Osteoblast (primary cell): ENCODE results near the gene C1orf210. TPM values are rescaled to one million over a fixed set of nuclear protein-coding genes. Genes with fewer than 3 reads are reported as not detected.

Source experiments
- DNase-seq: peaks from one replicate; pipeline ENCODE4 v3.0.0; 2011; ENCODE audit warnings: low spot score, mixed read lengths; ENCODE audit not compliant: insufficient read length; ENCODE audit errors: missing footprints
- H2AFZ ChIP-seq: 2 replicates; pipeline ENCODE4 v1.6.0; 2011; ENCODE audit warnings: mild to moderate bottlenecking, low read length
- H3K27ac ChIP-seq: 2 replicates; pipeline ENCODE4 v1.5.1; 2011; ENCODE audit warnings: mild to moderate bottlenecking, low read depth, low read length, moderate library complexity
- H3K27me3 ChIP-seq: 2 replicates; pipeline ENCODE4 v1.6.0; 2012; ENCODE audit warnings: mild to moderate bottlenecking, control low read depth, inconsistent platforms, low read length, moderate library complexity; ENCODE audit not compliant: insufficient read depth
- H3K36me3 ChIP-seq: 2 replicates; pipeline ENCODE4 v1.5.1; 2011; ENCODE audit warnings: mild to moderate bottlenecking, low read length, control low read depth, moderate library complexity; ENCODE audit not compliant: insufficient read depth
- H3K4me1 ChIP-seq: 2 replicates; pipeline ENCODE4 v1.5.1; 2011; ENCODE audit warnings: mild to moderate bottlenecking, low read length, control low read depth, moderate library complexity; ENCODE audit not compliant: insufficient read depth
- H3K4me2 ChIP-seq: 2 replicates; pipeline ENCODE4 v1.6.0; 2011; ENCODE audit warnings: mild to moderate bottlenecking, low read length; ENCODE audit not compliant: insufficient read depth
- H3K4me3 ChIP-seq: fragments of 200-600 bp; sonication (generic); 3 replicates; pipeline ENCODE4 v1.5.1; 2012; ENCODE audit warnings: mild to moderate bottlenecking, low read length, inconsistent platforms; ENCODE audit not compliant: insufficient read depth
- H3K79me2 ChIP-seq: 2 replicates; pipeline ENCODE4 v1.6.0; 2012; ENCODE audit warnings: mild to moderate bottlenecking, low read length, control low read depth, inconsistent platforms; ENCODE audit not compliant: insufficient read depth
- H3K9me3 ChIP-seq: 2 replicates; pipeline ENCODE4 v1.5.1; 2011; ENCODE audit warnings: low read depth, low read length, control low read depth
- H4K20me1 ChIP-seq: 2 replicates; pipeline ENCODE4 v1.6.0; 2012; ENCODE audit warnings: mild to moderate bottlenecking, low read length, control low read depth; ENCODE audit not compliant: insufficient read depth
- total RNA-seq: library from RNA; depleted of rRNA; stranded (reverse); fragments of >200 nt; gene quantifications from 2 replicates; pipeline ENCODE4 v1.2.3, GENCODE V29; 2012
- TF ChIP-seq, protein P1 (sequence below): IDR thresholded peaks from 2 replicates; pipeline ENCODE4 v1.5.1; 2011; ENCODE audit warnings: mild to moderate bottlenecking, low read depth, low read length, moderate library complexity; ENCODE audit errors: extremely low read depth

Gene C1orf210
- total RNA-seq, 1 donor: not detected

DNA sequence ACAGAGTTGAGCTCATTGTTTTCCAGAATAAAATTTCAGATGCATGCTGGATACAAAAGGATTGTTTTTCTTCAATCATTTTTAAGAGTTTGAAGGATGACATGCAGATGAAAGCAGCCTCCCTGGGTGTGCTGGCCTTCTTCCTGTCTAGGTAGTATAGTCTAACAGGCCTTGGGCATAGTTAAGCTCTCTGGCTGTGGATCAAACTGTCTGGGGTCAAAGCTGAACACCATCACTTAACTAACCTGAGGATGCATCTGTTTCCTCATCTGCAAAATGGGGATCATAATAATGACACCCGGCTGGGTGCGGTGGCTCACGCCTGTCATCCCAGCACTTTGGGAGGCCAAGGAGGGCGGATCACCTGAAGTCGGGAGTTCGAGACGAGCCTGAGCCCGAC, 9.4 kb upstream of the C1orf210 start:
- Histone ChIP-seq H3K27me3 (peaks cover 3% of the 10 kb centered on the region), H4K20me1 (no peaks in the 10 kb centered on the region), H3K4me1 (peaks cover 22% of the 10 kb centered on the region), H3K36me3 (no peaks in the 10 kb centered on the region), H2AFZ (no peak overlapping the region), H3K27ac (no peak overlapping the region), H3K4me3 (no peak overlapping the region), H3K9me3 (no peaks in the 10 kb centered on the region), H3K79me2 (no peaks in the 10 kb centered on the region), H3K4me2 (no peak overlapping the region)
- TF ChIP-seq, protein P1, sequence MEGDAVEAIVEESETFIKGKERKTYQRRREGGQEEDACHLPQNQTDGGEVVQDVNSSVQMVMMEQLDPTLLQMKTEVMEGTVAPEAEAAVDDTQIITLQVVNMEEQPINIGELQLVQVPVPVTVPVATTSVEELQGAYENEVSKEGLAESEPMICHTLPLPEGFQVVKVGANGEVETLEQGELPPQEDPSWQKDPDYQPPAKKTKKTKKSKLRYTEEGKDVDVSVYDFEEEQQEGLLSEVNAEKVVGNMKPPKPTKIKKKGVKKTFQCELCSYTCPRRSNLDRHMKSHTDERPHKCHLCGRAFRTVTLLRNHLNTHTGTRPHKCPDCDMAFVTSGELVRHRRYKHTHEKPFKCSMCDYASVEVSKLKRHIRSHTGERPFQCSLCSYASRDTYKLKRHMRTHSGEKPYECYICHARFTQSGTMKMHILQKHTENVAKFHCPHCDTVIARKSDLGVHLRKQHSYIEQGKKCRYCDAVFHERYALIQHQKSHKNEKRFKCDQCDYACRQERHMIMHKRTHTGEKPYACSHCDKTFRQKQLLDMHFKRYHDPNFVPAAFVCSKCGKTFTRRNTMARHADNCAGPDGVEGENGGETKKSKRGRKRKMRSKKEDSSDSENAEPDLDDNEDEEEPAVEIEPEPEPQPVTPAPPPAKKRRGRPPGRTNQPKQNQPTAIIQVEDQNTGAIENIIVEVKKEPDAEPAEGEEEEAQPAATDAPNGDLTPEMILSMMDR: no peak
- DNase-seq: no peak

GRCh38 chr1:43293896-43294760, 8.7 kb upstream of the C1orf210 start:
- H3K79me2 ChIP-seq: no peaks in the 10 kb centered on the region
- no peaks in the 10 kb centered on the region for H3K36me3 ChIP-seq
- H3K4me2 ChIP-seq: no peak overlapping the region
- no peaks in the 10 kb centered on the region for H3K9me3 ChIP-seq
- H3K4me1 ChIP-seq: peaks cover 22% of the 10 kb centered on the region
- no peaks in the 10 kb centered on the region for H4K20me1 ChIP-seq
- H3K27ac ChIP-seq: no peak overlapping the region
- peak; percentile 96 for DNase-seq
- no peak overlapping the region for H2AFZ ChIP-seq
- TF ChIP-seq, protein P1: no peak
- peaks cover 3% of the 10 kb centered on the region for H3K27me3 ChIP-seq
- no peak overlapping the region for H3K4me3 ChIP-seq

DNA sequence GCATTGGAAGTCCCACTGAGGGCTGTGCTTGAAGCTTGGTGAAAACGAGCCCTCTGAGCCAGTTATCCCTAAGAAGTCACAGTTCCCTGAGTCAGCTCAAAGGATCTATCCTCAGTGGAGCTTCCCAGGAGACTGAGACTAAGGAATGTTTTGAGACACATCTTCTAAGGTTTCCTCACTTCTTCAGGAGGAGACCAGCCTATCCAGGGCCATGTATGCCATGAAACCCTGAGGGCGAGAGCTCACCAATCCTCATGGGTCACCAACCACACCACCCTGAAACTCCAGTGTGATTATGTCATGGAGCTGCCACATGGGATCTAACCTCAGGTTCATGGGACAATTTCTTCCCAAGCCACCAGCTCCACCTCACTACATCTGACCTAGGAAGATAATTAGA, 7.8 kb upstream of the C1orf210 start:
- Histone ChIP-seq H3K4me1 (peaks cover 22% of the 10 kb centered on the region), H3K79me2 (no peaks in the 10 kb centered on the region), H4K20me1 (no peaks in the 10 kb centered on the region), H3K36me3 (no peaks in the 10 kb centered on the region), H3K4me3 (no peak overlapping the region), H2AFZ (no peak overlapping the region), H3K27ac (no peak overlapping the region), H3K4me2 (no peak overlapping the region), H3K27me3 (peaks cover 3% of the 10 kb centered on the region), H3K9me3 (no peaks in the 10 kb centered on the region)
- DNase-seq: no peak
- TF ChIP-seq, protein P1: no peak

DNA sequence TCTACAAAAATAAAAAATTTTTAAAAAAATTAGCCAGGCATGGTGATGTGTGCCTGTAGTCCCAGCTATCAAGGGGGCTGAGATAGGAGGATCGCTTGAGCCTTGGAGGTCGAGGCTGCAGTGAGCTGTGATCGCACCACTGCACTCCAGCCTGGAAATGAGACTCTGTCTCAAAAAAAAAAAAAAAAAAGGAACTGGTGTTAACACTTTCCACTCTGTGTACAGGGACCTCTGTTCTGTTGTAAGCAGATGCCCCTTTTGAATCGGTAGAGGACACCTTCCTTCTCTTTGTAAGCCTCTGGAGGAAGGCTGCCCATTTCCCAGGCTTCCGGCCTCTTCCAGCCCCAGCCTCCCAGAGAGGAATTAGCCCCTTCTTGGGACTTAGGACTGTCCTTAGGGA, 7.3 kb upstream of the C1orf210 start:
- Histone ChIP-seq H3K4me1 (peaks cover 22% of the 10 kb centered on the region), H3K4me2 (no peak overlapping the region), H3K27me3 (peaks cover 7% of the 10 kb centered on the region), H3K79me2 (no peaks in the 10 kb centered on the region), H2AFZ (no peak overlapping the region), H3K9me3 (no peaks in the 10 kb centered on the region), H4K20me1 (no peaks in the 10 kb centered on the region), H3K4me3 (no peak overlapping the region), H3K36me3 (no peaks in the 10 kb centered on the region), H3K27ac (no peak overlapping the region)
- no peak for DNase-seq
- TF ChIP-seq, protein P1: no peak
